ENCODE measurements around the gene GABBR2. TPM values are rescaled to one million over a fixed set of nuclear protein-coding genes. Genes with fewer than 3 reads are reported as not detected.

GABBR2 gene
- total RNA-seq, 2 experiments from 2014 or later, result not detected

DNA sequence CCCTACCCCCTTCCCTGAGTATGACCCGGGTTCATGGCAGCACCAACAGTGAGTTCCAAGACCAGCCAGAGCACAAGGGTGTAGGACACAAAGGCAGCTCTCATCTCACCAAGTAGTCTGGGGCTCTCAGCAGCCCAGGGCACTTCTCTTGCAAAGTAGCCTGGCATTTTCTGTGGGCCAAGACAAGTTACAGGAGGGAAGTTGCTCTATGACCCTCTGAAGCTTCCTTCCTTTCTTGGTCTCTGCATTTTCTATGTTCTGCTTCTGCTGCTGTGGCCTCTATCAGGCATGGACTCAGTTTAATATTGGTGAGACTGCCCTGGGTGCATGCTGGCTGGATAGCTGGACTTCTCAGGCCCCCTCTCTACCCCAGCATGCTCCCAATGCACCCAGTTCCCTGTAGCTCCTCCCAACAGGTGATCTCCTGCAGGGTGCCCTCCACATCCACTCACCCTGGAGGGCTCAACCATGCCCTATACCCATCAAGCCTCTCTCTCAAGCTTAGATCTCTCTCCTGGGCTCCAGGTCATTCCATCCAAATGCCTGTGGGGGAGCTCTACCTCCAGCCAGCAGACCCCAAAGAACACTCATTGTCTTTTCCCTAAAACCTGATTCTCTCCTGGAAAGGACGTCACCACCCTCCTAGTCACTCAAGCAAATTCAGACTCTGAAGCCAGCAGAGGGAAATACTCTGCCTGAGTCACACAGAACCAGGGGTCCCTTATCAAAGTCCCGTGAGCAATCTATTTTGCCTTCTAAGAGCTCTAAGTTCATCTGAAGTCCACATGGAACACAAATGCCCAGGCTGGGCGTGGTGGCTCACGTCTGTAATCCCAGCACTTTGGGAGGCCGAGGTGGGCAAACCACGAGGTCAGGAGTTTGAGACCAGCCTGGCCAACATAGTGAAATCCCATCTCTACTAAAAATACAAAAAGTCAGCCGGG lies 467.1 kb downstream of the GABBR2 start:
- intact Hi-C loops (cut with micrococcal nuclease), result no loop called here
- DNase-seq, result no peak
- Mint-ChIP-seq H3K27ac (no peak overlapping the region), H3K4me3 (no peak overlapping the region), H3K4me1 (ENCODE audit: low read depth) (peaks cover 4% of the 10 kb centered on the region), H3K9me3 (no peaks in the 10 kb centered on the region), H3K27me3 (no peaks in the 10 kb centered on the region), H3K36me3 (no peaks in the 10 kb centered on the region)
- POLR2A ChIA-PET, result interaction anchor here (0.7 kb wide), 1 partner anchor 15 kb away, joined by 3 read pairs; no protein-coding TSS in a partner anchor
- CTCF ChIA-PET, result interaction anchor here (1.1 to 1.4 kb wide), 2 partner anchors 17 to 167 kb away, joined by 3 to 5 read pairs; no protein-coding TSS in a partner anchor

DNA sequence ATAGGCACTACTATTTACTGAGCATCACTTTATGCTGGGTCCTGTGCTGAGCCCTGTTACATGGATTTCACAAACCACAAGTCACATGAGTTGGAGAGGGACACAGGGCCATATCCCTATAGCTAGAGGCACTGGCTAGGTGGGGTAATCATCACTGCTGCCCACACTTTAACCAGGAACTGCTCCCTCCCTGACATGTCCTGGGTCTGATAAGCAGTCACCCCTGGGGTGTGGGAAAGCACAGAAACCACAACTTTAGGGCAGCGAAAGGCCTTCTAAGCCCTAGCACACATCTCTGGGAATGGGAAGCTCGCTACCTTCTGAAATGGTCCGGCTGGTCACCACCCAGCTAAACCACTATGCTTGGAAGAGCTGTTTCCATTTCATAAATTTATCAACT lies 468.3 kb downstream of the GABBR2 start:
- Mint-ChIP-seq H3K4me3 (no peak overlapping the region), H3K4me1 (ENCODE audit: low read depth) (no peaks in the 10 kb centered on the region), H3K27me3 (no peaks in the 10 kb centered on the region), H3K9me3 (no peaks in the 10 kb centered on the region), H3K36me3 (no peaks in the 10 kb centered on the region), H3K27ac (no peak overlapping the region)
- ChIA-PET POLR2A (no interaction called here), CTCF (interaction anchor here (1.1 to 1.4 kb wide), 2 partner anchors 35 to 166 kb away, joined by 3 read pairs; no protein-coding TSS in a partner anchor)
- intact Hi-C loops (cut with micrococcal nuclease), result no loop called here
- DNase-seq, result no peak

Other genes starting within 250 kb of the GABBR2 start
- 10 to 100 TPM; 13.0 to 16.0 TPM for gene ANKS6, start 87.6 kb upstream of the GABBR2 start, total RNA-seq
- gene GALNT12, start 98.7 kb upstream of the GABBR2 start, total RNA-seq, result 1 to 10 TPM; 6.3 to 7.9 TPM
- under 1 TPM; 0.12 to 0.14 TPM for gene COL15A1, start 235.0 kb upstream of the GABBR2 start, total RNA-seq

Data from activated CD4-positive, alpha-beta memory T cell treated with anti-CD3 and anti-CD28 coated beads for 36 hours (primary cell).